SK-N-SH (cell line): ENCODE results near the gene ABITRAM. TPM values are rescaled to one million over a fixed set of nuclear protein-coding genes. Genes with fewer than 3 reads are reported as not detected.

Experiments used
- CTCF ChIA-PET: fragments of 300-600, 350-600 bp; formaldehyde crosslinking; extraction: SDS; loops from one replicate; lab custom pipeline; 2021; lab: Yijun Ruan, JAX
- POLR2A ChIA-PET: fragments of 350-600 bp; sonication (Branson Sonifier 250); formaldehyde crosslinking; extraction: SDS; loops from one replicate; lab custom pipeline; 2020; ENCODE audit warnings: antibody characterized with exemption, inconsistent platforms; lab: Yijun Ruan, JAX
- DNase-seq: peaks from one replicate; pipeline ENCODE4 v3.0.0; 2012
- H2AFZ ChIP-seq: fragments of 200-600 bp; sonication (generic); 2 replicates; pipeline ENCODE4 v1.8.1; 2016; ENCODE audit warnings: antibody characterized with exemption, mild to moderate bottlenecking, low read depth
- H3F3A ChIP-seq: fragments of 200-600 bp; sonication (generic); replicated peaks from 2 replicates; pipeline ENCODE3; 2016; ENCODE audit warnings: antibody characterized with exemption, mild to moderate bottlenecking; ENCODE audit not compliant: insufficient read depth
- H3K27ac ChIP-seq, 2 experiments: fragments of 200-500 bp in 1 of 2; fragments of 200-600 bp in 1 of 2; sonication (Bioruptor generic) in 1 of 2; sonication (generic), shearing (Covaris generic) in 1 of 2; 2 replicates each; pipeline versions ENCODE4 v1.5.1 to v1.6.1; 2014 to 2016; ENCODE audit warnings: low read depth in 2 of 2, inconsistent platforms in 1 of 2, low read length in 1 of 2, mild to moderate bottlenecking in 1 of 2, mixed read lengths in 1 of 2
- H3K27me3 ChIP-seq: fragments of 200-600 bp; sonication (generic), shearing (Covaris generic); 2 replicates; pipeline ENCODE4 v1.6.1; 2016; ENCODE audit warnings: mixed run types; ENCODE audit not compliant: insufficient read depth
- H3K36me3 ChIP-seq, 2 experiments: fragments of 200-500 bp in 1 of 2; fragments of 200-600 bp in 1 of 2; sonication (Bioruptor generic) in 1 of 2; sonication (generic) in 1 of 2; replicated peaks in 1 of 2; 2 replicates each; pipeline versions ENCODE3 to v1.5.1; 2014 to 2016; ENCODE audit warnings: low read length in 1 of 2, mild to moderate bottlenecking in 1 of 2; ENCODE audit not compliant: insufficient read depth in 2 of 2, control insufficient read depth in 1 of 2
- H3K4me1 ChIP-seq, 2 experiments: fragments of 200-500 bp in 1 of 2; fragments of 200-600 bp in 1 of 2; sonication (Bioruptor generic) in 1 of 2; sonication (generic), shearing (Covaris generic) in 1 of 2; 2 replicates each; pipeline versions ENCODE4 v1.5.1 to v1.6.1; 2014 to 2016; ENCODE audit warnings: low read depth in 1 of 2, low read length in 1 of 2, mixed run types in 1 of 2; ENCODE audit not compliant: insufficient read depth in 2 of 2, control insufficient read depth in 1 of 2
- H3K4me2 ChIP-seq: fragments of 200-600 bp; sonication (generic), shearing (Covaris generic); 2 replicates; pipeline ENCODE4 v1.6.1; 2017; ENCODE audit warnings: mixed run types
- H3K4me3 ChIP-seq, 2 experiments: fragments of 200-500 bp in 1 of 2; fragments of 200-600 bp in 1 of 2; sonication (Bioruptor generic) in 1 of 2; sonication (generic), shearing (Covaris generic) in 1 of 2; 2 replicates each; pipeline versions ENCODE4 v1.5.1 to v1.8.1; 2014 to 2016; ENCODE audit warnings: low read depth in 2 of 2, inconsistent platforms in 1 of 2, low read length in 1 of 2, mild to moderate bottlenecking in 1 of 2, mixed read lengths in 1 of 2, moderate library complexity in 1 of 2
- H3K79me2 ChIP-seq: fragments of 200-600 bp; sonication (generic); 2 replicates; pipeline ENCODE4 v1.8.1; 2017; ENCODE audit warnings: mild to moderate bottlenecking; ENCODE audit not compliant: insufficient read depth
- H3K9ac ChIP-seq: fragments of 200-600 bp; sonication (generic); 2 replicates; pipeline ENCODE4 v1.6.1; 2017; ENCODE audit warnings: mixed run types
- H3K9me2 ChIP-seq: fragments of 200-600 bp; sonication (generic); 2 replicates; pipeline ENCODE4 v1.6.1; 2017; ENCODE audit warnings: mixed run types
- H3K9me3 ChIP-seq: fragments of 200-600 bp; sonication (generic); 2 replicates; pipeline ENCODE4 v1.6.1; 2017; ENCODE audit warnings: mixed run types, mild to moderate bottlenecking, moderate library complexity
- H4K20me1 ChIP-seq: fragments of 200-600 bp; sonication (generic); 2 replicates; pipeline ENCODE4 v1.6.1; 2017; ENCODE audit warnings: mild to moderate bottlenecking, mixed run types; ENCODE audit not compliant: insufficient read depth
- CHD2 ChIP-seq: fragments of 150-350 bp; IDR thresholded peaks from 2 replicates; pipeline ENCODE4 v1.6.1; 2018; ENCODE audit warnings: low read length; ENCODE audit not compliant: partially characterized antibody
- ELF1 ChIP-seq: IDR thresholded peaks from 2 replicates; pipeline ENCODE4 v1.4.0; 2012
- EZH2phosphoT487 ChIP-seq: fragments of 200-600 bp; sonication (generic); IDR thresholded peaks from 2 replicates; pipeline ENCODE4 v1.6.1; 2017; ENCODE audit warnings: low read depth, mixed run types, mild to moderate bottlenecking, antibody characterized with exemption, moderate library complexity, borderline replicate concordance
- FOSL2 ChIP-seq: IDR thresholded peaks from 2 replicates; pipeline ENCODE4 v1.4.0; 2012; ENCODE audit warnings: low read depth, mild to moderate bottlenecking, moderate library complexity, borderline replicate concordance
- FOXJ3 ChIP-seq: sonication (generic); formaldehyde crosslinking; IDR thresholded peaks from 2 replicates; pipeline ENCODE4 v1.5.1; 2020; ENCODE audit warnings: mild to moderate bottlenecking, missing genetic modification reagents
- GABPA ChIP-seq: IDR thresholded peaks from 2 replicates; pipeline ENCODE4 v1.4.0; 2012; ENCODE audit warnings: low read depth, mild to moderate bottlenecking
- IRF3 ChIP-seq: fragments of 150-350 bp; IDR thresholded peaks from 2 replicates; pipeline ENCODE4 v1.6.1; 2016; ENCODE audit warnings: mild to moderate bottlenecking, low read depth, low read length
- MEF2A ChIP-seq: IDR thresholded peaks from 2 replicates; pipeline ENCODE4 v1.4.0; 2012; ENCODE audit warnings: low read depth, borderline replicate concordance
- NFIC ChIP-seq: IDR thresholded peaks from 2 replicates; pipeline ENCODE4 v1.4.0; 2012; ENCODE audit warnings: borderline replicate concordance
- NRF1 ChIP-seq: IDR thresholded peaks from 2 replicates; pipeline ENCODE4 v1.6.1; 2012; ENCODE audit warnings: low read depth, mild to moderate bottlenecking, low read length
- POLR2AphosphoS5 ChIP-seq: IDR thresholded peaks from 2 replicates; pipeline ENCODE4 v1.6.1; 2012; ENCODE audit warnings: low read depth, low read length
- RAD21 ChIP-seq: IDR thresholded peaks from 2 replicates; pipeline ENCODE4 v1.6.1; 2012; ENCODE audit warnings: mild to moderate bottlenecking, low read length
- SMC3 ChIP-seq: IDR thresholded peaks from 2 replicates; pipeline ENCODE4 v1.6.1; 2012; ENCODE audit warnings: low read depth, low read length, improper control_type of control experiment
- TAF1 ChIP-seq: IDR thresholded peaks from 2 replicates; pipeline ENCODE4 v1.6.1; 2012; ENCODE audit warnings: low read depth, mild to moderate bottlenecking, low read length, moderate library complexity, borderline replicate concordance
- TEAD4 ChIP-seq: IDR thresholded peaks from 2 replicates; pipeline ENCODE4 v1.4.0; 2012; ENCODE audit warnings: mild to moderate bottlenecking, borderline replicate concordance; ENCODE audit not compliant: insufficient read depth
- YY1 ChIP-seq: IDR thresholded peaks from 2 replicates; pipeline ENCODE4 v1.4.0; 2012; ENCODE audit warnings: low read depth, mild to moderate bottlenecking
- WGBS: methylation state at CpG from one replicate; pipeline ENCODE4 v1.1.6; 2017; ENCODE audit warnings: low lambda C conversion rate; 5-methylcytosine and 5-hydroxymethylcytosine counted together
- polyA plus RNA-seq, 3 experiments: library from polyadenylated mRNA; depleted of rRNA; stranded (reverse); fragments of >200 nt; gene quantifications; 2 replicates each; pipeline ENCODE4 v1.2.3, GENCODE V29; 2012
- TF ChIP-seq, protein P1 (sequence below): IDR thresholded peaks from 2 replicates; pipeline ENCODE4 v1.4.0; 2012; ENCODE audit warnings: low read depth, borderline replicate concordance
- TF ChIP-seq, protein P2 (sequence below): fragments of 150-350 bp; IDR thresholded peaks from 2 replicates; pipeline ENCODE4 v1.6.1; 2017; ENCODE audit warnings: antibody characterized with exemption, low read length, low read depth, borderline replicate concordance
- TF ChIP-seq, protein P3 (sequence below): IDR thresholded peaks from 2 replicates; pipeline ENCODE4; 2012

ABITRAM gene
- polyA plus RNA-seq, 1 of the 3 experiments (the other 2 are of a cell fraction): 13.9 TPM

- H3K27ac ChIP-seq: no peak overlapping the region
- TF ChIP-seq, protein P1, sequence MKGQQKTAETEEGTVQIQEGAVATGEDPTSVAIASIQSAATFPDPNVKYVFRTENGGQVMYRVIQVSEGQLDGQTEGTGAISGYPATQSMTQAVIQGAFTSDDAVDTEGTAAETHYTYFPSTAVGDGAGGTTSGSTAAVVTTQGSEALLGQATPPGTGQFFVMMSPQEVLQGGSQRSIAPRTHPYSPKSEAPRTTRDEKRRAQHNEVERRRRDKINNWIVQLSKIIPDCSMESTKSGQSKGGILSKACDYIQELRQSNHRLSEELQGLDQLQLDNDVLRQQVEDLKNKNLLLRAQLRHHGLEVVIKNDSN: no peak
- TF ChIP-seq MEF2A (no peak), FOXJ3 (no peak), IRF3 (no peak), YY1 (no peak), NFIC (no peak)
- TF ChIP-seq, protein P2, sequence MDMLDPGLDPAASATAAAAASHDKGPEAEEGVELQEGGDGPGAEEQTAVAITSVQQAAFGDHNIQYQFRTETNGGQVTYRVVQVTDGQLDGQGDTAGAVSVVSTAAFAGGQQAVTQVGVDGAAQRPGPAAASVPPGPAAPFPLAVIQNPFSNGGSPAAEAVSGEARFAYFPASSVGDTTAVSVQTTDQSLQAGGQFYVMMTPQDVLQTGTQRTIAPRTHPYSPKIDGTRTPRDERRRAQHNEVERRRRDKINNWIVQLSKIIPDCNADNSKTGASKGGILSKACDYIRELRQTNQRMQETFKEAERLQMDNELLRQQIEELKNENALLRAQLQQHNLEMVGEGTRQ: no peak
- TF ChIP-seq, all 33 proteins: peak for 0
- no peak for DNase-seq
- Histone ChIP-seq H3K27me3 (no peaks in the 10 kb centered on the region), H3K36me3 (peaks cover 8 to 54% of the 10 kb centered on the region in 2 experiments), H4K20me1 (no peaks in the 10 kb centered on the region), H3K79me2 (0 out of 2 replicates have a peak, but pooled peaks cover 5% of the 10 kb centered on the region), H3K4me2 (no peak overlapping the region), H3F3A (peaks cover 6% of the 10 kb centered on the region), H2AFZ (no peak overlapping the region), H3K4me3 (no peak overlapping the region), H3K9ac (no peak overlapping the region), H3K9me2 (no peaks in the 10 kb centered on the region), H3K4me1 (no peaks in the 10 kb centered on the region; a peak in 2 of 4 replicates), H3K9me3 (no peaks in the 10 kb centered on the region)
- POLR2A ChIA-PET: no interaction called here
- WGBS: over 99% methylated on average over 3 of the region's 3 CpGs
- CTCF ChIA-PET: interaction anchor here (1.5 kb wide), 1 partner anchor 18 kb away, joined by 6 read pairs; no protein-coding TSS in a partner anchor
Measured at GRCh38 chr9:108972186-108972585, 38.0 kb downstream of the ABITRAM start.

DNA sequence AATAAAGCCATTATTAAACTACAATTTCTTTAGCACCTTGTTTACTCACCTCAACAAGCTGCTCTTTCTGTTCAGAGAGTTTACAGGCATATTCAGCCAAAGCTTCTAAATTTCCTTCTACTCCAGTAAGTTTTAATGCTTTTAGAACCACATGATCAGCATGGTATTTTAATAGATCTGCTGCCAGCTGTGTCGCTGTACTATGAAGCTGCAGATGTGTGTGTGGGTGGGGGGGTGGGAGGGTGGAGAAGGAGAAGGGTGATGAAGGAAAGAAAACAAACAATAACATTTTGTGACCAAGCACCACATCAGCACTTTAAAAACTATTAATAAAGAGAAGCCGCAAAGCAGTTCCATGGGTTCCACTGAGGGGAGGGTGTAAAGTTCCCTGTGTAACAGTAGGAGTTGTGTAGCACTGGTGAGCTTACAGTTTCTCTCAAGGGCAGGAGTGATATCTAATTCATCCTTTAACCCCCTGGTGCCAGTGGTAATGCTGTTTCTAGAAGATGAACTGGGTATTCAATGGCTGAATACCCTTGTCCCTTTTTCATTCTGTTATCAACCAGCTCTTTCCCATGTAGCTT is 38.5 kb downstream of the ABITRAM start:
- H4K20me1 ChIP-seq: no peaks in the 10 kb centered on the region
- H3K36me3 ChIP-seq: peaks cover 9 to 59% of the 10 kb centered on the region in 2 experiments
- POLR2A ChIA-PET: no interaction called here
- 0 out of 2 replicates have a peak, but pooled peaks cover 5% of the 10 kb centered on the region for H3K79me2 ChIP-seq
- no peak overlapping the region for H3K27ac ChIP-seq
- H3K9me2 ChIP-seq: no peaks in the 10 kb centered on the region
- 98% methylated on average over 2 of the region's 2 CpGs for WGBS
- no peak overlapping the region for H3K4me2 ChIP-seq
- H3K9ac ChIP-seq: no peak overlapping the region
- no peaks in the 10 kb centered on the region for H3K27me3 ChIP-seq
- CTCF ChIA-PET: interaction anchor here (1.5 kb wide), 1 partner anchor 18 kb away, joined by 6 read pairs; no protein-coding TSS in a partner anchor
- H3K9me3 ChIP-seq: no peaks in the 10 kb centered on the region
- H3K4me3 ChIP-seq: no peak overlapping the region
- no peak for DNase-seq
- no peak overlapping the region for H2AFZ ChIP-seq
- H3F3A ChIP-seq: peaks cover 6% of the 10 kb centered on the region
- no peaks in the 10 kb centered on the region; a peak in 2 of 4 replicates for H3K4me1 ChIP-seq
- TF ChIP-seq, protein P2: no peak
- TF ChIP-seq ELF1 (no peak), TEAD4 (no peak), YY1 (no peak), NRF1 (no peak), POLR2AphosphoS5 (no peak), CHD2 (no peak), FOXJ3 (no peak), EZH2phosphoT487 (no peak), RAD21 (no peak), SMC3 (no peak), TAF1 (no peak), FOSL2 (no peak), GABPA (no peak)
- TF ChIP-seq, protein P1: no peak
- TF ChIP-seq, protein P3, sequence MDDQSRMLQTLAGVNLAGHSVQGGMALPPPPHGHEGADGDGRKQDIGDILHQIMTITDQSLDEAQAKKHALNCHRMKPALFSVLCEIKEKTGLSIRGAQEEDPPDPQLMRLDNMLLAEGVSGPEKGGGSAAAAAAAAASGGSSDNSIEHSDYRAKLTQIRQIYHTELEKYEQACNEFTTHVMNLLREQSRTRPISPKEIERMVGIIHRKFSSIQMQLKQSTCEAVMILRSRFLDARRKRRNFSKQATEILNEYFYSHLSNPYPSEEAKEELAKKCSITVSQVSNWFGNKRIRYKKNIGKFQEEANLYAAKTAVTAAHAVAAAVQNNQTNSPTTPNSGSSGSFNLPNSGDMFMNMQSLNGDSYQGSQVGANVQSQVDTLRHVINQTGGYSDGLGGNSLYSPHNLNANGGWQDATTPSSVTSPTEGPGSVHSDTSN: no peak
